Measurements from ENCODE around the gene TRAPPC13.

Gene TRAPPC13

DNA sequence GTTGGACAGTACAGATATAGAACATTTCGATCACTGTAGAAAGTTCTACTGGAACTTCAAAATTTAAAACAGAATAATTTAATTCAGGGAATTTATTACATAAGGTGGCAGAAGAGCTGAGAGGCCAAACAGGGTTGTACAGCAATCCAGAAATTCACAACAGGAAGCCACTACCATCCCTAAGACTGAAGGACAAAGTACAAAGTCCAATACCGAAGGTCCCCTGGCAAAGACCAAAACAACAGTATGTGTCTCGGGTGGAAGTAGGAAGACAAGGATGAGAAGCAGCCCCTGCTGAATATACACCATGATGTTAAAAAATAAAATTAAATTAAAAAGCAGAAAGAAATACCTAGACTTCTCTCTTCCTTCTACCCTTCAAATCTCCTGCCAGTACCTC, 77.2 kb downstream of the TRAPPC13 start:
- DNase-seq (ENCODE audit: low spot score in 2 of 2), result no peak
- Mint-ChIP-seq H3K36me3 (peaks cover 17% of the 10 kb centered on the region), H3K9me3 (peaks cover 3% of the 10 kb centered on the region), H3K27ac (no peak overlapping the region), H3K4me3 (no peak overlapping the region), H3K27me3 (no peaks in the 10 kb centered on the region), H3K4me1 (peaks cover 4% of the 10 kb centered on the region)
- ATAC-seq (ENCODE audit: low read depth), result no peak

- DNase-seq (ENCODE audit: low spot score in 2 of 2), result no peak
- Mint-ChIP-seq H3K4me1 (no peaks in the 10 kb centered on the region), H3K27me3 (no peaks in the 10 kb centered on the region), H3K27ac (peak overlapping the region; percentile 68), H3K4me3 (no peak overlapping the region), H3K9me3 (no peaks in the 10 kb centered on the region), H3K36me3 (peaks cover 7% of the 10 kb centered on the region)
- ATAC-seq (ENCODE audit: low read depth), result no peak
Observed at GRCh38 chr5:65704621-65705239, 79.9 kb downstream of the TRAPPC13 start.

DNA sequence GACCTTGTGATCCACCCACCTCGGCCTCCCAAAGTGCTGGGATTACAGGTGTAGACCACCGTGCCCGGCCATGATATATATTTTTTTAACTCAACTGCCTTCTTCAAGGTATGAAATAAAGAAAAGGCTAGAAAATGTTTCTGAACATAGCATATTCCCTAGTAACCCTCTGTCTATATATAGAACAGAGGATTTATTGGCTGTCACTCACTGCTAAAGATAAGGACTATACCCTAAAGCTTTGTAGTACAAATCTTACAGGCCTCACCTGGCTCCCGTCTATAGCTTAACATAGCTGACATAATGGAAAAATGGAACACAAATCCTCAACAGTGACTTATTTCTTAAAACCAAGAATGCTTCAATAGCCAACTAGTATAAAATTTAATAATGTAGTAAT, 82.8 kb downstream of the TRAPPC13 start:
- no peaks in the 10 kb centered on the region for H3K9me3 Mint-ChIP-seq
- DNase-seq (ENCODE audit: low spot score in 2 of 2) (no peak), ATAC-seq (ENCODE audit: low read depth) (no peak)
- peaks cover 5% of the 10 kb centered on the region for H3K36me3 Mint-ChIP-seq
- no peak overlapping the region for H3K27ac Mint-ChIP-seq
- H3K4me3 Mint-ChIP-seq, result no peak overlapping the region
- no peaks in the 10 kb centered on the region for H3K4me1 Mint-ChIP-seq
- no peaks in the 10 kb centered on the region for H3K27me3 Mint-ChIP-seq

GRCh38 chr5:65708145-65708544, 83.3 kb downstream of the TRAPPC13 start:
- DNase-seq (ENCODE audit: low spot score in 2 of 2), result no peak
- H3K4me1 Mint-ChIP-seq, result no peaks in the 10 kb centered on the region
- no peaks in the 10 kb centered on the region for H3K9me3 Mint-ChIP-seq
- no peaks in the 10 kb centered on the region for H3K27me3 Mint-ChIP-seq
- ATAC-seq (ENCODE audit: low read depth), result no peak
- H3K4me3 Mint-ChIP-seq, result no peak overlapping the region
- H3K27ac Mint-ChIP-seq, result no peak overlapping the region
- peaks cover 6% of the 10 kb centered on the region for H3K36me3 Mint-ChIP-seq

Data from memory B cell (primary cell).